Lower leg skin (tissue), 4 donors: ENCODE measurements around the gene SH2D5. TPM values are rescaled to one million over a fixed set of nuclear protein-coding genes. Genes with fewer than 3 reads are reported as not detected.
"Not testable (repeated sequence)": the region's sequence is repeated elsewhere in the genome, so short reads cannot be mapped to it uniquely, and the experiment has no call there.

ENCODE experiments used
- DNase-seq, 2 donors: peaks; one replicate each; pipeline ENCODE4 v3.0.0-alpha.2; 2019; ENCODE audit warnings: low spot score in 2 of 2
- H3K4me3 ChIP-seq: fragments of 200-600 bp; sonication (generic); 2 replicates; pipeline ENCODE4 v1.5.1; 2017; ENCODE audit warnings: mild to moderate bottlenecking, low read depth; ENCODE audit not compliant: poor library complexity, severe bottlenecking
- CTCF ChIP-seq, 3 donors: fragments of 450-650 bp; IDR thresholded peaks; one replicate each; pipeline ENCODE4 v1.5.1; 2016; ENCODE audit warnings: antibody characterized with exemption in 3 of 3, mild to moderate bottlenecking in 3 of 3, moderate library complexity in 2 of 3
- POLR2A ChIP-seq, 2 donors: fragments of 450-650 bp; IDR thresholded peaks; one replicate each; pipeline ENCODE4 v1.6.1; 2016 to 2017; ENCODE audit warnings: antibody characterized with exemption in 2 of 2, mild to moderate bottlenecking in 1 of 2, moderate library complexity in 1 of 2
- WGBS, 2 donors: methylation state at CpG; one replicate each; pipeline ENCODE4 v1.1.5; 2018; 5-methylcytosine and 5-hydroxymethylcytosine counted together
- intact Hi-C: fragments of 100-400 bp; cut with DNase I; formaldehyde crosslinking; loops from one replicate; pipeline ENCODE4 v1.15.0; 2023; ENCODE audit warnings: low total_unique reads
- total RNA-seq, 4 donors: library from RNA; depleted of rRNA; stranded (reverse); fragments of >200 nt; gene quantifications; one replicate each; pipeline ENCODE4 v1.1.0, GENCODE V29; 2016

SH2D5 gene
- total RNA-seq, 4 donors from 2014 or later = 0.11 to 1.0 (median 0.18) TPM

- TF ChIP-seq POLR2A (IDR thresholded peaks at IDR 0.05) = no peak
- no peak for TF ChIP-seq CTCF (IDR thresholded peaks at IDR 0.05)
Measured at GRCh38 chr1:20719261-20719660, 13.2 kb downstream of the SH2D5 start.

GRCh38 chr1:20718343-20718882 is 14.1 kb downstream of the SH2D5 start:
- intact Hi-C loops, H3K4me3 ChIP-seq: not testable (repeated sequence)
- 67 to 69% methylated on average over 16 to 17 of the region's 17 CpGs for WGBS, 2 donors
- DNase-seq = peak in 1 of 2 donors; percentile 82

More at GRCh38 chr1:20719261-20719660, 13.2 kb downstream of the SH2D5 start:
- intact Hi-C loops = no loop called here
- peak in 1 of 2 donors; percentile 80 for DNase-seq
- H3K4me3 ChIP-seq = no peak overlapping the region
- WGBS, 2 donors = 88 to 90% methylated on average over 8 of the region's 8 CpGs

DNA sequence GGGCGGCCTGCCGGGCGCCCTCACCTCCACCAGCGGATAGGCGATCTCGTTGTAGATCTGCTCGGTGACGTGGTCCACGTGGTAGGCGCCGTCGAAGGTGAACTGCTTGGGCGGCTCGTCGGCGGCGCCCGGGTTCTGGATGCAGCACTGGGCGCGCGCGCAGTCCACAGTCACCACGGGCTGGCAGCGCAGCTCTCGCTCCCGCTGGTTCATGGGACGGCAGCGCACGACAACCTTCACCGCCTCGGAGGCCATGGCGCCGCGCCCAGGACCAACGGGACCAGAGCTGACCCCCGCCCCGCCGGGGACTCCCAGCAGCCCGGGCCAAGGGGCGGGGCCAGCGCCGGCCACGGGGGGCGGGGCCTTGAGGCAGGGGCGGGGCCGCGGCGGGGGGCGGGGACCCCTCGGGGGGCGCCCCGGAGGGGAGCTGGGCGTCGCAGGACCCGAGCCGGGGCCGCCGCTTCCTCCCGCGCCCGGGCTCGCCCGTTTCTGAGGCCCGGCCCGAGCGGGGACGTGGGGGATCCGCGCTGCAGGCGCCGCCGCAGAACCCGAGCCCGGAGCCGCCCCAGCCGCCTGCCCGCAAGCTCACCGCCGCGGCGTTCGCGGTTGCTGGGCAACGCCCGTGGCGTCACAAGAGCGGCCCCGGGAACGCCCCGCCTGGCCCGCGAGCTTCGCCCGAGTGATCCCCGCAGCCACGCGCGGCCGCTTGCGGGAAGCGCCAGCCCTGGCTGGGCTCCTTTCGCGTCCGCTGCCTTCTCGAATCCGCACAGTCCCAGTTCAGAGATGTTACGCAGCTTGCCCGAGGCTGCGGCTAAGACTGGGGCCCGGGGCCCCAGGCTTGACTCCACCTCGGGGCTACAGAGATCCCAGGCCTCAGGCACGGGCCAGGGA is 14.8 kb downstream of the SH2D5 start, which contains the start of gene KIF17:
KIF17 (minus strand) TSS at position 556 of the 891 bp plus-strand sequence; CDS start at position 255, 301 bp downstream.
- 0 to 1% methylated on average over 24 to 47 of the region's 112 CpGs for WGBS, 2 donors
- peak; percentile 47 to 92 for DNase-seq
- intact Hi-C loops = no loop called here
- TF ChIP-seq CTCF (IDR thresholded peaks at IDR 0.05) (no peak), POLR2A (IDR thresholded peaks at IDR 0.05) (no peak)
- H3K4me3 ChIP-seq = peak within 1 kb of the TSS; percentile 22

DNA sequence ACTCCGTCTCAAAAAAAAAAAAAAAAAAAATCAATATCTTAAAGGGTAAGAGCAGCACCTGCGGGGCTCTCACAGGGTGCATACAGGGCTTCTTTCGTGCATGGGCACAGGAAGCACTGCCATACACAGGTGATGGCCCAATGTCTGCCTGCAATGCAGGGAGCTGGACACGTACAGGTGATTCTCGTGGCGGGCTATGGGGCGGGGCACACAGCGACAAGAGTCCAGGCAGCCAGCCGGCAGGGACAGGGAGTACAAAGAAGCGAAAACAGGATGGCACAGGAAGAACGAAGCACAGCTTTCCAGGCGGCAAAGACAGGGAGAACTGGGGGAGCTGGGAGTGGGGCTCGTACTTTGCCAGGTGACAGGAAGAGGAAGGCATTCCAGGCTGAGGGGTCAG is 16.3 kb downstream of the SH2D5 start:
- no peak overlapping the region for H3K4me3 ChIP-seq
- intact Hi-C loops = no loop called here
- TF ChIP-seq CTCF (IDR thresholded peaks at IDR 0.05) (no peak), POLR2A (IDR thresholded peaks at IDR 0.05) (no peak)
- no peak for DNase-seq
- 84 to 85% methylated on average over 13 of the region's 13 CpGs for WGBS, 2 donors

DNA sequence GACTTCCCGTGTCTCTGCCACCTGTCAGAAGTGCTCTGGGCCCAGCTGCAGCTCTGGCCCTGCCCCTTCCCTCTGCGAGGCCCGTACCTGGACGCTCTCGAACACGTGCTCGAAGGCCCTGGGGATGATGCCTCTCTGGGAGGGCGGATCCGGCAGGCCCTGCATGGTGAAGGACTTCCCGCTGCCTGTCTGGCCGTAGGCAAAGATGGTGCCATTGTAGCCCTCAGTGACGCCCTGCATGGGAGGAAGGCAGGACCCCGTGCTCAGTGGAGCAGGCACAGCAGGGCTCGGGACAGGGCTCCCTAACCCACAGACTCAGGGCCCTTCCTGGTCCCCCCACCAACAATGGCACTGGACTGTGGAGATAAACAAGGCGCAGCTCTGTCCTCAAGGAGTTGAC is 17.1 kb downstream of the SH2D5 start:
- no peak for TF ChIP-seq POLR2A (IDR thresholded peaks at IDR 0.05)
- TF ChIP-seq CTCF (IDR thresholded peaks at IDR 0.05) = no peak
- no peak for DNase-seq
- no peak overlapping the region for H3K4me3 ChIP-seq
- intact Hi-C loops = no loop called here
- 88 to 92% methylated on average over 8 to 15 of the region's 15 CpGs for WGBS, 2 donors

GRCh38 chr1:20713440-20713839 is 19.1 kb downstream of the SH2D5 start:
- intact Hi-C loops = no loop called here
- no peak overlapping the region for H3K4me3 ChIP-seq
- TF ChIP-seq POLR2A (IDR thresholded peaks at IDR 0.05) (no peak), CTCF (IDR thresholded peaks at IDR 0.05) (no peak)
- no peak for DNase-seq
- 93 to 94% methylated on average over 6 of the region's 6 CpGs for WGBS, 2 donors
